ENCODE measurements around the gene RPL7L1. TPM values are rescaled to one million over a fixed set of nuclear protein-coding genes. Genes with fewer than 3 reads are reported as not detected.

The RPL7L1 gene
- total and polyA plus RNA-seq, 2 of the 13 experiments (the other 11 are each of a cell fraction or from before 2014, with no cell fraction given) = 51.6 to 179 TPM

GRCh38 chr6:42890311-42891198 is 11.1 kb downstream of the RPL7L1 start (continued):
- TF ChIP-seq MXD4 (CRISPR knock-in tag; IDR thresholded peaks at IDR 0.05) (peak; percentile 91), ZNF639 (CRISPR knock-in tag; conservative IDR thresholded peaks at IDR 0.05) (no peak; the same call in 1 of the 2 replicates), SKIL (CRISPR knock-in tag; IDR thresholded peaks at IDR 0.05; ENCODE audit: borderline replicate concordance) (peak; percentile 25; the same call in 1 of the 2 replicates), NR2F6 (IDR thresholded peaks at IDR 0.05) (no peak), NR2F6 (CRISPR knock-in tag; IDR thresholded peaks at IDR 0.05) (peak; percentile 42), HOXA7 (CRISPR knock-in tag; IDR thresholded peaks at IDR 0.05) (0 out of 2 replicates have a peak, but pooled peaks have one; percentile 74), ZNF496 (CRISPR knock-in tag; IDR thresholded peaks at IDR 0.05; ENCODE audit: insufficient replicate concordance) (no peak), CHD4 (IDR thresholded peaks at IDR 0.05; ENCODE audit: borderline replicate concordance, low read length) (no peak), NR2C2 (CRISPR knock-in tag; IDR thresholded peaks at IDR 0.05; ENCODE audit: borderline replicate concordance) (peak; percentile 98), ESRRA (CRISPR knock-in tag; IDR thresholded peaks at IDR 0.05; ENCODE audit: low read depth) (peak; percentile 41), ZNF343 (CRISPR knock-in tag; IDR thresholded peaks at IDR 0.05) (0 out of 2 replicates have a peak, but pooled peaks have one; percentile 88), ZFP41 (CRISPR knock-in tag; IDR thresholded peaks at IDR 0.05; ENCODE audit: borderline replicate concordance) (peak; percentile 89), ZNF710 (CRISPR knock-in tag; IDR thresholded peaks at IDR 0.05; ENCODE audit: borderline replicate concordance) (peak; percentile 94), PRPF4 (IDR thresholded peaks at IDR 0.05; ENCODE audit: low read depth, low read length, poor library complexity, severe bottlenecking) (no peak), ZNF513 (CRISPR knock-in tag; conservative IDR thresholded peaks at IDR 0.05) (0 out of 2 replicates have a peak, but pooled peaks have one; percentile 11), ELF3 (CRISPR knock-in tag; IDR thresholded peaks at IDR 0.05) (peak; percentile 86), GFI1 (CRISPR knock-in tag; IDR thresholded peaks at IDR 0.05; ENCODE audit: borderline replicate concordance) (peak; percentile 83)
